Umbilical cord (tissue), 2 donors: ENCODE results near the gene LAMA3. TPM values are rescaled to one million over a fixed set of nuclear protein-coding genes. Genes with fewer than 3 reads are reported as not detected.

Source experiments
- DNase-seq: peaks from one replicate; pipeline ENCODE4 v3.0.0-alpha.2; 2015; ENCODE audit warnings: low spot score
- total RNA-seq: library from RNA; depleted of rRNA; stranded (reverse); fragments of >200 nt; gene quantifications from one replicate; pipeline ENCODE4 v1.2.3, GENCODE V29; 2014; ENCODE audit warnings: low replicate concordance; ENCODE audit not compliant: insufficient read depth

The LAMA3 gene
- total RNA-seq, 1 donor from 2014 or later = 50.6 TPM

GRCh38 chr18:23669804-23670405 lies 19.3 kb upstream of the LAMA3 start:
- DNase-seq = no peak

DNA sequence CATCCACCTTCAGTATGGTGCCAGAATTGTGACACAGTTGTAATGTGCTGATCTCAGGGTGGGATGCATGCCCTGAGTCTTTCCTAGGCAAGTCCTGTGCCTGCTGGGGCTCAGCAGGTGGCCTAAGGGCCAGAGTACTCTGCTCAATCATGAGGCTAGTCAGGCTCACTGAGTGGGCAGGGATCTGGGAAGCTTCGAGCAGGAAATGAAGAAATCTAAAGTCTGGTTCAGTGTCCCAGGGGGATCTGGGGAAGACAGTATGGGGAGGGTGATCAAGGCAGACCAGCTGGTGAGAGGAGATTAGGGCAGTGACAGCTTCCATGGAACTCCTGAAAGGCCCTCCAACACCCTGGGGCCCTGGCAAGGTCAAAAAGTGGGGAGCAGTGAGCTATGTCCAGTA lies 17.7 kb upstream of the LAMA3 start:
- no peak for DNase-seq

GRCh38 chr18:23673725-23674124 lies 15.5 kb upstream of the LAMA3 start:
- no peak for DNase-seq

DNA sequence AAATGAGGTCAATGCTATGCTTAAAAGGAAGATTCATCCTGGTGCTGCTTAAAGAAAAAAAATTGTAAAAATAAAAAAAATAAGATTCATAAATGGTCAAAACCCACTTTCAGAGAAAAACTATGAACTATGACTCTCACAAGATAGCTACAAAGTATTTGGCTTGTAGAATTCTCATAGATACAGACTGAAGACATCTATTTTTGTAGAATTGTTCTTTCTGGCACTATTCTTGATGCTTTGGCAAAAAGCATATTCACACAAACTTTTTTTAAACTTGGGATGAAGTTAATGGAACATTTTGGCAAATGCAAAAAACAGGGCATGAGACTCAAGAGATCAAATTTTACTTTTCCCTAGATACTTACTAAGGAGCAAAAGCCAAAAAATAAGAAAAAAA lies 14.0 kb upstream of the LAMA3 start:
- no peak for DNase-seq

DNA sequence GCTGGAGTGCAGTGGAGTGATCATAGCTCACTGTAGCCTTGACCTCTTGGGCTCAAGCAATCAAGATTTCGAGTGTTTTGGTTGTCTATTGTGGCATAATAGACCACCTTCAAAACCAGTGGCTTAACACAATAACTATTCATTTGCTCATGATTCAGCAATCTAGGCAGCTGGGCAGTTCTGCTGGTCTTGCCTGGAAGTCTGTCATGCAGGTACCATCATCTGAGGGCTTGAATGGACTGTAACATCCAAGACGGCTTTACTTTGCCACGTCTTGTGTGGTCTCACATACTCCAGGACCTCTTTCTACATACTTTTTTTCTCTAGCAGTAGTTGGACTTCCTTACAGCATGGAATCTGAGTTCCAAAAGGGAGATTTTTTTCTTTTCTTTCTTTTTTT lies 13.4 kb upstream of the LAMA3 start:
- DNase-seq = no peak

GRCh38 chr18:23682045-23682444 lies 7.2 kb upstream of the LAMA3 start:
- DNase-seq = no peak

DNA sequence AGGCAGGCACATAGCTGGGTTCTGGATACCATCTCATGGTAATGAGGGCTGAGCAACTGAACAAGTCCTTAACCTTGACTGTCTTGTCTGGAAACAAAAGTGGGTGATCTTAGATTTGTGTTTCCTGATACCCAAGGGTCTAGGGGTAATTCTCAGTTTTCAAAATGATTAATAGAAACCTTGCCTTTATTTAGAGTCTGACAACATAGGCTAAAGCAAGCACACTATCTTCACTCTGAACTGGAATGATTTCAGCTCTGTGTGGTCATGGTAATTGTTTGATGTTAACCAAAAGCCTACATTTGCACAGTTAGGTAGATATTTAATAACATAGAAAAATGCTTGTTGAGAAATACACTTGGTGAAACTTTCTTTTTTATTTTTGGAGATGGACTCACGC lies 6.8 kb upstream of the LAMA3 start:
- no peak for DNase-seq

GRCh38 chr18:23683155-23683554 lies 6.1 kb upstream of the LAMA3 start:
- no peak for DNase-seq

- DNase-seq = no peak
Observed at GRCh38 chr18:23683671-23684070, 5.6 kb upstream of the LAMA3 start.

- DNase-seq = peak; percentile 50
Observed at GRCh38 chr18:23684515-23685197, 4.6 kb upstream of the LAMA3 start.

DNA sequence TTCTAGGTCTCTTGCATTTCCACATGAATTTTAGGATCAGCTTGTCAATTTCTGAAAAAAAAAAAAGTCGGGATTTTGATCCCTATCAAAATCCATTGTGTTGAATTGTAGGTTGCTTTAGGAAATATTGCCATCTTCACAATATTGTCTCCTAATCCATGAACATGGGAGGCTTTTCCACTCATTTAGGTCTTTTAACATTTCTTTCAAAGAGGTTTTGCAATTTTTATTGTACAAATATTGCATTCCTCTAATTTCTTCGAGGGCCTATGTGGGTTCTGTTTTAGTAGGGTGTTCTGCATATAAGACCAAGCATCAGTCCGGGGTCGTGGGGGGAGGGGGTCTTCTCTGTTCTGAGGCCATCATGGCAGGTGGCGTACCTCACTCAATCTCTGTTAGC lies 725 bp upstream of the LAMA3 start:
- no peak for DNase-seq

- no peak for DNase-seq
Observed at GRCh38 chr18:23689616-23690504, 607 bp downstream of the LAMA3 start.

DNA sequence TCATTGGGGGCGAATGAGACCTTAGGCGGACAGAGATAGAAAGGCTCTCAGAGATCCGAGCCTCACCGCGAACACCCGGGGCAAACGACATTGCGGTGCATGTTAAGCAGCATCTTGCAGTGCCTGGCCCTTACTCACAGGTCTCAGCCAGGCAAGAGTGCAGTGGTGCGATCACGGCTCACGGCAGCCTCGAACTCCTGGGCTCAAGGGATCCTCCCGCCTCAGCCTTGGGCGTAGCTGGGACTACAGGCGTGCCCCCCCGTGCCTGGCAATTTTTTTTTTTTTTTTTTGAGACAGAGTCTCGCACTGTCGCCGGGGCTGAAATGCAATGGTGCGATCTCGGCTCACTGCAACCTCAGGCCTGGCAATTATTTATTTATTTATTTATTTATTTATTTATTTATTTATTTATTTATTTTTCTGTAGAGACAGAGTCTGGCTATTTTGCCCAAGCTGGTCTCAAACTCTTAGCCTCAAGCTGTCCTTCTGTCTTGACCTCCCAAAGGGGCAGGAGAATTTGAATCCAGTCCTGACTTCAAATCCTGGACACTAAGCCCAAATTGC lies 1.3 kb downstream of the LAMA3 start:
- no peak for DNase-seq

DNA sequence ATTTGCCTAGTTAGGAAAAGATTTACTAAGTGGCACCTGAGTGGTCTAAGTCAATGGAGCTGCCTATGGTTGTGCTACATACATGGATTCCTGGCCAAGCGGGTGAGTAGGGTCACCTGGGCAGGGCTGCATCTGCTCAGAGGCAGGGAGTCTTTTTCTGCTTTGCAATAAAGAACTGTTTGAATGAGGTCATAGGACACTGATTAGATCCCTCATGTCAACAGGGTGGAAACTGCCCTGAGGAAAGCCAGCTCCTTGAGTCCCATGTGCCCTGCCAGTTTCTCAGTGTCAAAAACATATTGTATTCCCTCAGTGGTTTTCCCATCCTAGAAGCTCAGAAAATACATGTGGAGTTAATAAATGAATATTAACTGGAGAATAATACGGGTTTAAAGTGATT lies 4.6 kb downstream of the LAMA3 start:
- no peak for DNase-seq

GRCh38 chr18:23694637-23695430 lies 5.6 kb downstream of the LAMA3 start:
- DNase-seq = no peak

DNA sequence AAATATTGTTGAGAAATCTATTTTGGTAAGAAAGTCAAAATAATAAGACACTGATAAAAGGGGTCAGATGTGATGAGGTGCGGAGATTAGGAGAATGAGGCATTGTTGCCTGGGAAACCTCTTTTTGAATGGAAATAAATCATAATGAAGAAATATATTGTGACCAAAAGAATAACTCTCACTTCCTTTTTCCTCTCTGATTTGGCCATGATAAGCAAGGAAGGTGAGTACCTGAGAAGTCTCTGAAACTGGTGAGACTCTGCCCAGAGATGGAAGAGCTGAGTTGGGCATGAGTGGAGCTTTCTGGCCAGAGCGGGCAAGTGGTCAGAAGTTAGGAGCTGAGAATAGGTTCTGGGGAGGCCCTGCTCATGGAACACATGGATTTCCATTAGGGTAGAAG lies 11.8 kb downstream of the LAMA3 start:
- no peak for DNase-seq

GRCh38 chr18:23701544-23702064 lies 12.4 kb downstream of the LAMA3 start:
- no peak for DNase-seq

- no peak for DNase-seq
Observed at GRCh38 chr18:23702606-23703005, 13.4 kb downstream of the LAMA3 start.

DNA sequence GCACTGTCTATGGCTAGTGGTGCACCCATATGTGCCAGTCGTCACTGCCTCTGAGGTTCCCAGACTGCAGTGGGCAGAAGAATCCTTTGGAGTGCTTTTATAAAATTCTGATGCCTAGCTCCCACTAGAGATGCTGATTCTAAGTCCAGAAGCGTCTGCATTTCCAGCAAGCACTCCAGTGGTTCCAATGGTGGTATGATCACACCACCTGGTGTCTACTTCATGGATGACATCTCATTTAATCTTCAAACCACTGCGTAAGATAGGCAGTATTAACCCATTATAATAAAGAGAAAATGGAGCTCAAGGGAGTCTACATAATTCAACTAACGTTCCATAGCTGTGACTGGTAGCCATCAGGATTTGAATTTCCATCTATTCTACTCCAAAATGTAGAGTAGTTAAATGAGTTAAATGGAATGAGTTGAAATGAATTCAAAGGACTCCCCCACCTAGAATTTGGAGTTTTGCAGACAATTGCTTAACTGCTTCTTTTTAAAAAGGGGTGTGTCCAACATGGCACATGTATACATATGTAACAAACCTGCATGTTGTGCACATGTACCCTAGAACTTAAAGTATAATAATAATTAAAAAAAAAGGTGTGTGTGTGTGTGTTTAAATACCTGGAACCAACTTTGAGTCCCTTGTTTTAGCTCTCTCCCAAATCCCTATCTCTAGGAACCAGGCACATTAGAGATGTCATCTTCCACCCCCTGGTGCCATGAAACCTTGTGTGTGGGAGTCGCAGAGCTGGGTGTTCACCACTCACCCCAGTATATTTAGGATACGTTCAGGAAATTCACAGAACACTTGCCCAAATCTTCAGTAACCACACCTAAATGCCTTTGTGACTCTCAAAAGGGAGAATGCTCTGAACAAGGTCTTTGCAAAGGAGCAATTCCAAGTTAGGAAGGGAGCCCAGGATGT lies 14.1 kb downstream of the LAMA3 start:
- peak; percentile 39 for DNase-seq

DNA sequence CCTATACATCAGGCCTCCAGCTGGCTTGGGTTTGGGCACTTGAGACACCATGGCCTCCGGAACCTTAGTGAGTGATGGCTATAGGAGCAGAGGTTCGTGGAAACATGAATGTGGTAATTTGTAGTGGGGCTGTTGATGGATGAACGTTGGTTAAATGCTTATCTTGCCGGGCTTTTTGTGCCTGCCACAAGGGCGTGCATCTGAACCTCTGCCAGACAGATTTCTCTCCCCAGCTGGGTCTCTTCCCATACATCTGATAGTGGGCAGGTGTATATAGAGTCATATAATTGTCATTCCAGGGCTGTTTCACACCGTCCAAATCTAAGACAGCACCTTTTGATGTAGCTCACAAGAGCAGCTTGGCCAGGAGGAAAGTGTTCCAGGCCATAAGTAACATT lies 14.7 kb downstream of the LAMA3 start:
- DNase-seq = no peak
